T-cell (primary cell): ENCODE measurements around the gene BOD1L1. TPM values are rescaled to one million over a fixed set of nuclear protein-coding genes. Genes with fewer than 3 reads are reported as not detected.
A peak's percentile ranks its signal among the peaks of the same experiment; 100 is the strongest.

Experiments
- ATAC-seq, 4 experiments: fragments of 200-7000 bp in 3 of 4; fragments of 150-1000 bp in 1 of 4; cut with Tn5 transposase; replicated peaks in 1 of 4; 1 replicate in 3 of 4; 2 replicates in 1 of 4; pipeline ENCODE4 v1.10.0; 2021; ENCODE audit warnings: moderate library complexity in 3 of 4, mild to moderate bottlenecking in 2 of 4, moderate number of reproducible peaks in 1 of 4
- CTCF ChIA-PET, 2 donors: fragments of 300-600 bp; sonication (Branson Sonifier 250); formaldehyde crosslinking; loops; one replicate each; lab custom pipeline; 2022; ENCODE audit warnings: antibody characterized with exemption in 2 of 2; lab: Charles Lee
- POLR2A ChIA-PET, 2 donors: fragments of 300-600 bp; sonication (Branson Sonifier 250); formaldehyde crosslinking; loops; one replicate each; lab custom pipeline; 2022; ENCODE audit warnings: antibody characterized with exemption in 2 of 2; lab: Charles Lee
- DNase-seq, 35 experiments: peaks; one replicate each; pipeline versions ENCODE4 v3.0.0 to v3.0.0-alpha.2; 2013 to 2023
- H3K27ac ChIP-seq: one replicate; pipeline ENCODE4 v1.5.1; 2013; ENCODE audit warnings: low read length
- H3K27me3 ChIP-seq, 2 experiments: replicated peaks in 1 of 2; 1 replicate in 1 of 2; 2 replicates in 1 of 2; pipeline versions ENCODE4 v1.6.1 to v1.7.0; 2013; ENCODE audit warnings: low read length in 1 of 2, mixed read lengths in 1 of 2; ENCODE audit not compliant: control insufficient read depth in 2 of 2, insufficient read depth in 2 of 2; ENCODE audit errors: extremely low read depth in 1 of 2
- H3K36me3 ChIP-seq, 2 donors: 1 replicate in 1 of 2; 2 replicates in 1 of 2; pipeline versions ENCODE4 v1.6.1 to v1.7.0; 2013; ENCODE audit warnings: low read length in 1 of 2; ENCODE audit not compliant: control insufficient read depth in 2 of 2, insufficient read depth in 1 of 2; ENCODE audit errors: extremely low read depth in 1 of 2
- H3K4me1 ChIP-seq, 2 experiments: 1 replicate in 1 of 2; 2 replicates in 1 of 2; pipeline versions ENCODE4 v1.6.1 to v1.7.0; 2013; ENCODE audit warnings: low read length in 2 of 2, mixed read lengths in 1 of 2; ENCODE audit not compliant: insufficient read depth in 2 of 2, control insufficient read depth in 1 of 2; ENCODE audit errors: extremely low read depth in 1 of 2
- H3K4me3 ChIP-seq, 2 donors: 1 replicate in 1 of 2; 2 replicates in 1 of 2; pipeline versions ENCODE4 v1.5.1 to v1.7.0; 2013; ENCODE audit warnings: mild to moderate bottlenecking in 2 of 2, low read length in 1 of 2, moderate library complexity in 1 of 2; ENCODE audit not compliant: control insufficient read depth in 1 of 2; ENCODE audit errors: extremely low read depth in 1 of 2
- H3K9me3 ChIP-seq: 2 replicates; pipeline ENCODE4 v1.7.0; 2013
- H3K27ac Mint-ChIP-seq, 2 donors: one replicate each; pipeline ENCODE4 v1.8.0; 2020 to 2021; ENCODE audit warnings: mild to moderate bottlenecking in 2 of 2, mixed read lengths in 2 of 2
- H3K27me3 Mint-ChIP-seq, 2 donors: one replicate each; pipeline ENCODE4 v1.8.0; 2021 to 2022; ENCODE audit warnings: mixed read lengths in 2 of 2
- H3K36me3 Mint-ChIP-seq: one replicate; pipeline ENCODE4 v1.8.0; 2021; ENCODE audit warnings: mixed read lengths
- H3K4me1 Mint-ChIP-seq, 3 donors: one replicate each; pipeline ENCODE4 v1.8.0; 2020 to 2022; ENCODE audit warnings: mixed read lengths in 3 of 3, mild to moderate bottlenecking in 1 of 3
- H3K4me3 Mint-ChIP-seq, 3 donors: one replicate each; pipeline ENCODE4 v1.8.0; 2020 to 2022; ENCODE audit warnings: mild to moderate bottlenecking in 3 of 3, mixed read lengths in 3 of 3, moderate library complexity in 3 of 3
- H3K9me3 Mint-ChIP-seq, 3 donors: one replicate each; pipeline ENCODE4 v1.8.0; 2020 to 2022; ENCODE audit warnings: mixed read lengths in 3 of 3
- WGBS: methylation state at CpG from one replicate; pipeline ENCODE4 v1.1.5; 2013; ENCODE audit warnings: missing lambda C conversion rate; ENCODE audit not compliant: insufficient coverage; 5-methylcytosine and 5-hydroxymethylcytosine counted together
- total RNA-seq, 35 experiments: library from RNA in 6 of 35; stranded (reverse) in 6 of 35; fragments of 120-200 nt in 1 of 35; gene quantifications; one replicate each; pipeline versions ENCODE4 v1.2.1 to v1.2.4 and lab custom pipeline; 2013 to 2026

The BOD1L1 gene
- total RNA-seq, 5 donors from 2014 or later (not counting 1 experiment from before 2014, with no cell fraction given), result 48.3 to 57.1 (median 55.4) TPM

DNA sequence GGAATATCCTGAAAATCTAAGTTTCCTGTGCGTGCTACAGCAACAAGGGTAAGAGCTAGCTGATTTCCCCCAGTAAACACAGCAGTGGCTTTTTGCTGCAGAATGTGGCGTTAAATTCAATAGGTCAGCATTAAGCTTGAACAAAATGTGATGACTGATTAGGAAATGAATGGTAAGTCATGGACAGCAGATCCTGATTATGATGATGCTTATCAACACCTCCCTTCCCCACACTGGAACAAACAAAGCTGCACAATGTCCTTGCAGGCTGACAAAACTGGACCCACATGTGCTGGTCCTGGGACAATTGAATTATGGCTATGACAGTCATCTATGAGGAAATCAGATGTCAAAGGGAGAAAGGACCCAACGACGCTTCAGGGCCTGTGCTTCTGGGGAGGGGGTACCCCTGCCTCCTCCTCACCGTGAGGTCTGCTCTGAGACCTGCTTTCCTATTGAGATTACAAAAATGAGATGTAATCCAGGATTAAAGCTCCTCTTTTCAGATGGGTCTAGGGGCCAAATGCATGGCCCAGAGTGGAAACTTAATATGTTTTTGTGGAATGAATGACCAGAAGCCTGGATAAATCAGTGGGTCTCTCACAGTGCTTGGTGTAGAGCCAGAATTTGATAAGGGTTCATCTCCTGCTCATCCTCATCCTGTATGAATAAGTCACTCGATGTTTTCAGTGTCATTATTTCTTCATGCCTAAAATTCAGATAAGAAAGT is 32.0 kb upstream of the BOD1L1 start:
- Histone ChIP-seq H3K4me1 (peaks cover 0 to 3% of the 10 kb centered on the region in 2 experiments), H3K9me3 (no peaks in the 10 kb centered on the region), H3K27ac (no peak overlapping the region), H3K36me3 (no peaks in the 10 kb centered on the region), H3K27me3 (peaks cover 0 to 1% of the 10 kb centered on the region in 2 experiments), H3K4me3 (no peak overlapping the region)
- H3K4me1 Mint-ChIP-seq, result peaks cover 12 to 18% (median 14%) of the 10 kb centered on the region in 3 donors
- WGBS, result 91% methylated on average over 4 of the region's 6 CpGs
- H3K36me3 Mint-ChIP-seq, result no peaks in the 10 kb centered on the region
- H3K27me3 Mint-ChIP-seq, result no peaks in the 10 kb centered on the region
- ChIA-PET CTCF (interaction anchor here in 1 of 2 donors (0.5 to 1.0 kb wide), 2 partner anchors 44 to 1801 kb away, joined by 3 read pairs; no protein-coding TSS in a partner anchor), POLR2A (no interaction called here)
- ATAC-seq (no peak), DNase-seq (no peak)
- no peak overlapping the region for H3K27ac Mint-ChIP-seq
- H3K4me3 Mint-ChIP-seq, result no peak overlapping the region
- H3K9me3 Mint-ChIP-seq, result no peaks in the 10 kb centered on the region

DNA sequence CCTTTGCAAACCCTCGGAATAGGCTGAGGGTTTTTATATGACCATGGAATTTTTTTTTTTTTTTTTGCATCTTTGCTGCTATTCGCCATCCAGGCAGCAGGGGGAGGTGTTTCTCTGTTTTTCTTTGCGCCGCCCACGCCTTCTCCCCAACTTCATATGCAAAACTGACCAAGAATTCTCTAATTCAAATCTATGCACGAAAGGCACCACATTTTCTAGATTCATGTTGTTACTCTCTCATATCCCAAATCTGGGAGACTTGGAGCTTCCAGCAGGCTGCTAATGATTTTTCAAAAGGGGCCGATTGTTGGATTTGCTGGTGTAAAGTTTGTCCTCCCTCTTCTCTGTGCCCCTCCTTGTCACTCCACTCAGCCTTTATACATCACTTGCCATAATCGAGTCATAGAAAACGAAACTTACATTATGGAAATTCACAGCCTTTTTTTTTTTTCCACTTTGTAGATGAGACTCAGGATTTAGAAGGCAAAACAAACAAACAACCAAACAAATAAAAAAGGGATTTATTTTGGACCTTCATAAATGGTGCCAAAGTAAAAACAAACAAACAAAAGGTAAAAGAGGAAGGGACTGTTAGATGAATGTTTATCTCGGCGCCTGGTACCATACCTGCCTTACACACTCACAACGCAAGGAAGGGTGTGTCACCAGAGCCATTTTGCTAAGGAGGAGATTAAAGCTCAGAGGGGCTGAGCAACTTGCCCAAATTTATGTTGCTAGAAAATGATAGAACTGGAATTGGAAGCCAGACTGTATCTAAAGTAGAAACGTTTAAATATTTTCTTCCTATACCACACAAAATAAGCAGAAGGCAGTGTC is 29.3 kb upstream of the BOD1L1 start:
- peak; percentile 33 to 50 (median 36) for ATAC-seq
- H3K4me1 Mint-ChIP-seq, result peaks cover 16 to 20% (median 16%) of the 10 kb centered on the region in 3 donors
- H3K9me3 Mint-ChIP-seq, result no peaks in the 10 kb centered on the region
- H3K4me3 Mint-ChIP-seq, result peak overlapping the region; percentile 68 to 76 (median 76)
- H3K27me3 ChIP-seq, result peaks cover 0 to 3% of the 10 kb centered on the region in 2 experiments
- H3K9me3 ChIP-seq, result no peaks in the 10 kb centered on the region
- no peaks in the 10 kb centered on the region for H3K27me3 Mint-ChIP-seq
- ChIA-PET POLR2A (no interaction called here), CTCF (interaction anchor here (0.6 to 3.2 kb wide), 14 partner anchors 10 to 1964 kb away, joined by 3 to 14 read pairs (median 4); partner anchors contain the start of gene BOD1L1 (in 2 of the 2))
- H3K4me3 ChIP-seq, result peak overlapping the region in 1 of 2 donors; percentile 15
- peak overlapping the region; percentile 78 to 82 for H3K27ac Mint-ChIP-seq
- peaks cover 0 to 8% of the 10 kb centered on the region in 2 experiments for H3K4me1 ChIP-seq
- H3K36me3 Mint-ChIP-seq, result no peaks in the 10 kb centered on the region
- no peak overlapping the region for H3K27ac ChIP-seq
- no CpG with 5 or more reads among the region's 13 CpGs for WGBS
- H3K36me3 ChIP-seq, result no peaks in the 10 kb centered on the region
- peak; percentile 26 to 81 (median 51) for DNase-seq

DNA sequence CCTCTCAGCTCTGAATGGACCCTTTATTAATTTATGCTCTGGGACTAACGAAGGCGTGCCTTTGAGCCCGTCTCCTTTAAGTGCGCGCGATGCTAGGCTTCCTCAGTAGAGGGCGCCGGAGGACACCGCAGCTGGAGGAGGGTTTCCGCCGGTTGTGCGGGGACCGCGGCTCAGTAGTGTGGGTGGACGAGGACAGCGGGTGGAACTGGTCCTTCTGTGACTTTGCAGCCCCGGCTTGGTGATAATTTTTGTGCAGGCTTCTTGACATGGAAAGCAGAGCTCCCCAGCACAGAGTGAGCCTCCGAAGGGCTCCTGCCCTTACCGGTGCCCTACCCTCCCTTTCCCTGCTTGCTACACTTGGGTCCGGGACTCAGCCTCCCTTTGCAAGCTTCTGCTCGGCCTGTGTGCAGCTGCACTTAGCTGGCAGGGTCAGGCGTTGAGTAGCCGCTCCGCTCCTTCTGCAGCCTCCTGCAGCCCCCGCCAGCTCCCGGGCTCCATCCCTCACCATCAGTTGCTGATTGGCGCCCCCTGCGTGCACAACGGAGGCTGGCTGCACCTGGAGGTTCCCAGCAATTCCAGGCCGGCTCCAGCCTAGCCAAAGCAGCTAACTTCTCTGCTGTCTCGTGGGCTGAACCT is 26.8 kb upstream of the BOD1L1 start:
- Histone ChIP-seq H3K27ac (no peak overlapping the region), H3K36me3 (no peaks in the 10 kb centered on the region), H3K27me3 (peaks cover 0 to 3% of the 10 kb centered on the region in 2 experiments), H3K4me1 (peaks cover 0 to 8% of the 10 kb centered on the region in 2 experiments), H3K4me3 (peak overlapping the region; percentile 63 to 65), H3K9me3 (no peaks in the 10 kb centered on the region)
- DNase-seq (peak; percentile 40 to 83 (median 68)), ATAC-seq (peak; percentile 92 to 96 (median 94))
- H3K27me3 Mint-ChIP-seq, result peaks cover 10 to 12% of the 10 kb centered on the region in 2 donors
- POLR2A ChIA-PET, result no interaction called here
- no peaks in the 10 kb centered on the region for H3K9me3 Mint-ChIP-seq
- no peaks in the 10 kb centered on the region for H3K36me3 Mint-ChIP-seq
- peaks cover 16 to 20% (median 16%) of the 10 kb centered on the region in 3 donors for H3K4me1 Mint-ChIP-seq
- 3% methylated on average over 28 of the region's 31 CpGs for WGBS
- peak overlapping the region in 1 of 2 donors; percentile 34 for H3K27ac Mint-ChIP-seq
- peak overlapping the region; percentile 79 to 84 (median 81) for H3K4me3 Mint-ChIP-seq
- CTCF ChIA-PET, result interaction anchor here (0.6 to 3.2 kb wide), 18 partner anchors 12 to 1855 kb away, joined by 3 to 13 read pairs (median 4); partner anchors contain the start of gene BOD1L1 (in 1 of the 2)

DNA sequence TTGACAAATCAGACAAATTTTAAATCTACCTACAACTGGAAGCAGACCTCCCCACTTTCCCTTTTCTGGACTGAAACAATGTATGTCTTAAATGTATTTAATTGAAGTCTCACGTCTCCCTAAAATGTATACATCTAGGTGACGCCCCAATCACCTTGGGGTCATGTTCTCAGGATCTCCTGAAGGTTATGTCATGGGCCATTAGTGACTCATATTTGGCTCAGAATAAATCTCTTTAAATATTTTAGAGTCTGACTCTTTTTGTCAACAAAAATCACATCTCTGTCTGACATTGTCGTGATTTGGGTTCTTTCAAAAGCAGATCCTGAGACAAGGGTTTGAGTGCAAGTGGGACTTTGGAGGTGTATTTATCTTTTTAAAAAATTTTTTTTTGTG is 26.2 kb upstream of the BOD1L1 start:
- Mint-ChIP-seq H3K4me3 (peak overlapping the region in 2 of 3 donors; percentile 79 to 81), H3K4me1 (peaks cover 16 to 20% (median 16%) of the 10 kb centered on the region in 3 donors), H3K27ac (peak overlapping the region in 1 of 2 donors; percentile 34), H3K9me3 (no peaks in the 10 kb centered on the region), H3K27me3 (peaks cover 15 to 17% of the 10 kb centered on the region in 2 donors), H3K36me3 (no peaks in the 10 kb centered on the region)
- DNase-seq (no peak), ATAC-seq (no peak)
- H3K27ac ChIP-seq, result no peak overlapping the region
- CTCF ChIA-PET, result interaction anchor here (0.6 to 3.2 kb wide), 12 partner anchors 13 to 1416 kb away, joined by 3 to 13 read pairs (median 4); partner anchors contain the start of gene BOD1L1 (in 1 of the 2)
- H3K36me3 ChIP-seq, result no peaks in the 10 kb centered on the region
- POLR2A ChIA-PET, result no interaction called here
- no peaks in the 10 kb centered on the region for H3K9me3 ChIP-seq
- no peak overlapping the region for H3K4me3 ChIP-seq
- H3K4me1 ChIP-seq, result peaks cover 0 to 8% of the 10 kb centered on the region in 2 experiments
- H3K27me3 ChIP-seq, result peaks cover 0 to 3% of the 10 kb centered on the region in 2 experiments
- WGBS, result 83% methylated on average over 2 of the region's 3 CpGs

DNA sequence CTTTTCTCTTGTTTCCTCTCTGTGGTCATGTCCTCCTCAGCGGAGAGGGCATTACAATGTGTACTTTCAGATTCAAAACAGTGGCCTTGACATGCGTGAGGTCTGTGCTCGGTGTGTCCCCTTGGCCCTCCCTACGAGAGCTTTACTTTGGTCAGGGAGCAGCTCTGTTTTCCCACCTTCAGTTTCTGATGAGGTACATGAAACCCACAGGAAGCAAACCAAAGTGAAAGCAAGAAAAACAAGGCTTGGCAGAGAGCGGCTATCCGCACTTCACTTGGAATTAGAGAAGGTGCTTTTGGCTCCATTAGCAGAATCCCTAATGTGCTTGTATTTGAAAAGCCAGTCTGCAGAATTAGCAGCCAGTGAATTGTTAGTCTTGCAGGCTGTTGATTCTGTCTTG is 19.5 kb upstream of the BOD1L1 start:
- ATAC-seq (no peak), DNase-seq (no peak)
- H3K9me3 ChIP-seq, result no peaks in the 10 kb centered on the region
- Mint-ChIP-seq H3K36me3 (no peaks in the 10 kb centered on the region), H3K27me3 (peaks cover 37 to 41% of the 10 kb centered on the region in 2 donors), H3K4me1 (peaks cover 3 to 9% (median 6%) of the 10 kb centered on the region in 3 donors), H3K9me3 (no peaks in the 10 kb centered on the region), H3K4me3 (peak overlapping the region in 2 of 3 donors; percentile 13 to 17), H3K27ac (peak overlapping the region in 1 of 2 donors; percentile 54)
- H3K27me3 ChIP-seq, result no peaks in the 10 kb centered on the region
- ChIA-PET POLR2A (no interaction called here), CTCF (interaction anchor here (1.1 to 3.1 kb wide), 2 partner anchors 9 kb away, joined by 3 to 11 read pairs; no protein-coding TSS in a partner anchor)
- H3K4me1 ChIP-seq, result no peaks in the 10 kb centered on the region
- H3K27ac ChIP-seq, result no peak overlapping the region
- no peak overlapping the region for H3K4me3 ChIP-seq
- H3K36me3 ChIP-seq, result no peaks in the 10 kb centered on the region
- 11% methylated on average over 6 of the region's 6 CpGs for WGBS
